Body of pancreas (tissue), 4 donors: ENCODE data around the gene CDH4. TPM values are rescaled to one million over a fixed set of nuclear protein-coding genes. Genes with fewer than 3 reads are reported as not detected.

ENCODE experiments used
- ATAC-seq: fragments of 150-250 bp; one replicate; pipeline ENCODE4 v1.9.1; 2016
- DNase-seq, 4 donors: peaks; one replicate each; pipeline ENCODE4 v3.0.0-alpha.2; 2019
- H3K27ac ChIP-seq, 4 donors: fragments of 200-600 bp; sonication (generic); 1 replicate in 3 of 4; 2 replicates in 1 of 4; pipeline versions ENCODE4 v1.5.1 to v1.6.1; 2016 to 2019; ENCODE audit warnings: mild to moderate bottlenecking in 1 of 4, mixed read lengths in 1 of 4, moderate library complexity in 1 of 4
- H3K27me3 ChIP-seq, 2 donors: fragments of 200-600 bp; sonication (generic); one replicate each; pipeline ENCODE4 v1.6.0; 2016; ENCODE audit warnings: mild to moderate bottlenecking in 1 of 2
- H3K36me3 ChIP-seq, 2 donors: fragments of 200-600 bp; sonication (generic); replicated peaks in 1 of 2; 2 replicates each; pipeline ENCODE4 v1.5.1; 2016; ENCODE audit warnings: low read depth in 2 of 2; ENCODE audit not compliant: insufficient read depth in 1 of 2
- H3K4me1 ChIP-seq: fragments of 200-600 bp; sonication (generic); one replicate; pipeline ENCODE4 v1.6.0; 2016
- H3K4me3 ChIP-seq, 2 donors: fragments of 200-600 bp; sonication (generic); 1 replicate in 1 of 2; 2 replicates in 1 of 2; pipeline ENCODE4 v1.5.1; 2016 to 2019
- H3K9me3 ChIP-seq, 3 donors: fragments of 200-600 bp; sonication (generic); 1 replicate in 2 of 3; 2 replicates in 1 of 3; pipeline ENCODE4 v1.5.1; 2016
- CTCF ChIP-seq, 7 experiments: fragments of 450-650 bp in 4 of 7; fragments of 200-600 bp in 3 of 7; sonication (generic) in 3 of 7; IDR thresholded peaks; one replicate each; pipeline ENCODE4 v1.5.1; 2016 to 2019; ENCODE audit warnings: antibody characterized with exemption in 7 of 7
- POLR2A ChIP-seq, 3 donors: fragments of 450-650 bp; IDR thresholded peaks; one replicate each; pipeline ENCODE4 v1.6.1; 2016; ENCODE audit warnings: antibody characterized with exemption in 3 of 3, mild to moderate bottlenecking in 2 of 3
- whole genome bisulfite sequencing, 2 donors: methylation state at CpG; one replicate each; pipeline ENCODE4 v1.1.5; 2017; 5-methylcytosine and 5-hydroxymethylcytosine counted together
- intact Hi-C: fragments of 100-400 bp; cut with DNase I; formaldehyde crosslinking; loops from one replicate; pipeline ENCODE4 v1.15.1; 2023
- total RNA-seq, 2 donors: library from RNA; depleted of rRNA; stranded (reverse); fragments of >200 nt; gene quantifications; one replicate each; pipeline ENCODE4 v1.1.0, GENCODE V29; 2016

Gene CDH4
- total RNA-seq, 2 donors from 2014 or later = 0.33 to 0.52 TPM

- WGBS, 2 donors = 57 to 64% methylated on average over 23 to 31 of the region's 31 CpGs
- ATAC-seq = no peak
- intact Hi-C loops = no loop called here
- Histone ChIP-seq H3K27ac (no peak overlapping the region), H3K4me3 (no peak overlapping the region), H3K4me1 (no peaks in the 10 kb centered on the region), H3K36me3 (no peaks in the 10 kb centered on the region), H3K9me3 (no peaks in the 10 kb centered on the region), H3K27me3 (no peaks in the 10 kb centered on the region)
- no peak for TF ChIP-seq POLR2A (IDR thresholded peaks at IDR 0.05)
- TF ChIP-seq CTCF (IDR thresholded peaks at IDR 0.05) = no peak
- DNase-seq = no peak
Observed at GRCh38 chr20:61699495-61700374, 447.7 kb downstream of the CDH4 start.

GRCh38 chr20:61700595-61701140 is 448.6 kb downstream of the CDH4 start:
- no peak for ATAC-seq
- Histone ChIP-seq H3K9me3 (no peaks in the 10 kb centered on the region), H3K36me3 (no peaks in the 10 kb centered on the region), H3K4me1 (no peaks in the 10 kb centered on the region), H3K27me3 (no peaks in the 10 kb centered on the region), H3K4me3 (no peak overlapping the region), H3K27ac (no peak overlapping the region)
- DNase-seq = no peak
- WGBS, 2 donors = 84 to 89% methylated on average over 21 to 24 of the region's 24 CpGs
- intact Hi-C loops = no loop called here
- TF ChIP-seq POLR2A (IDR thresholded peaks at IDR 0.05) (no peak), CTCF (IDR thresholded peaks at IDR 0.05) (no peak)

GRCh38 chr20:61701401-61701800 is 449.3 kb downstream of the CDH4 start:
- intact Hi-C loops = no loop called here
- TF ChIP-seq CTCF (IDR thresholded peaks at IDR 0.05) (no peak), POLR2A (IDR thresholded peaks at IDR 0.05) (no peak)
- DNase-seq (no peak), ATAC-seq (no peak)
- 78 to 84% methylated on average over 13 to 14 of the region's 14 CpGs for WGBS, 2 donors
- Histone ChIP-seq H3K27ac (no peak overlapping the region), H3K4me1 (no peaks in the 10 kb centered on the region), H3K4me3 (no peak overlapping the region), H3K36me3 (no peaks in the 10 kb centered on the region), H3K9me3 (no peaks in the 10 kb centered on the region), H3K27me3 (no peaks in the 10 kb centered on the region)

- TF ChIP-seq CTCF (IDR thresholded peaks at IDR 0.05) = no peak
- Histone ChIP-seq H3K27ac (no peak overlapping the region), H3K36me3 (no peaks in the 10 kb centered on the region), H3K9me3 (no peaks in the 10 kb centered on the region), H3K4me3 (no peak overlapping the region), H3K27me3 (no peaks in the 10 kb centered on the region), H3K4me1 (no peaks in the 10 kb centered on the region)
- no peak for DNase-seq
- no peak for ATAC-seq
- intact Hi-C loops = no loop called here
- 68 to 75% methylated on average over 9 to 12 of the region's 12 CpGs for WGBS, 2 donors
Observed at GRCh38 chr20:61701802-61702201, 449.7 kb downstream of the CDH4 start.
